Breast epithelium (tissue), 4 donors: Measurements from ENCODE around the gene CSF3. TPM values are rescaled to one million over a fixed set of nuclear protein-coding genes. Genes with fewer than 3 reads are reported as not detected.

Experiments used
- DNase-seq, 2 donors: peaks; one replicate each; pipeline ENCODE4 v3.0.0-alpha.2; 2019; ENCODE audit warnings: low spot score in 2 of 2
- H3K27ac ChIP-seq, 2 donors: fragments of 200-600 bp; sonication (generic) in 1 of 2; one replicate each; pipeline ENCODE4 v1.5.1; 2016 to 2019; ENCODE audit warnings: mild to moderate bottlenecking in 1 of 2
- H3K27me3 ChIP-seq, 2 donors: fragments of 200-600 bp; sonication (generic) in 1 of 2; one replicate each; pipeline versions ENCODE4 v1.5.1 to v1.6.0; 2017 to 2019; ENCODE audit warnings: control low read depth in 1 of 2, mild to moderate bottlenecking in 1 of 2
- H3K36me3 ChIP-seq: fragments of 200-600 bp; one replicate; pipeline ENCODE4 v1.5.1; 2019
- H3K4me1 ChIP-seq, 2 donors: fragments of 200-600 bp; sonication (generic); one replicate each; pipeline ENCODE4 v1.5.1; 2016 to 2019; ENCODE audit warnings: control low read depth in 1 of 2
- H3K4me3 ChIP-seq, 3 donors: fragments of 200-600 bp; sonication (generic); 1 replicate in 2 of 3; 2 replicates in 1 of 3; pipeline ENCODE4 v1.5.1; 2016 to 2019; ENCODE audit warnings: mild to moderate bottlenecking in 3 of 3, moderate library complexity in 2 of 3
- H3K9me3 ChIP-seq, 2 donors: fragments of 200-600 bp; sonication (generic) in 1 of 2; one replicate each; pipeline ENCODE4 v1.5.1; 2016 to 2019; ENCODE audit warnings: control low read depth in 1 of 2
- CTCF ChIP-seq, 3 donors: fragments of 450-650 bp; IDR thresholded peaks; one replicate each; pipeline ENCODE4 v1.5.1; 2016 to 2017; ENCODE audit warnings: antibody characterized with exemption in 3 of 3, mild to moderate bottlenecking in 3 of 3, moderate library complexity in 3 of 3
- POLR2A ChIP-seq: fragments of 450-650 bp; IDR thresholded peaks from one replicate; pipeline ENCODE4 v1.6.1; 2016; ENCODE audit warnings: antibody characterized with exemption, mild to moderate bottlenecking, moderate library complexity
- POLR2AphosphoS5 ChIP-seq, 3 donors: sonication (generic); formaldehyde crosslinking; IDR thresholded peaks; one replicate each; pipeline ENCODE4 v1.6.1; 2017; ENCODE audit warnings: antibody characterized with exemption in 3 of 3
- intact Hi-C: fragments of 100-400 bp; cut with DNase I; formaldehyde crosslinking; loops from one replicate; pipeline ENCODE4 v1.15.1; 2023; ENCODE audit warnings: low total_unique reads
- total RNA-seq, 3 donors: library from RNA; depleted of rRNA; stranded (reverse); fragments of >200 nt; gene quantifications; one replicate each; pipeline ENCODE4 v1.1.0, GENCODE V29; 2016

Gene CSF3
- total RNA-seq, 3 donors from 2014 or later, result 0.32 to 13.0 TPM; not detected in 1

- Histone ChIP-seq H3K9me3 (no peaks in the 10 kb centered on the region), H3K4me3 (no peak overlapping the region), H3K27me3 (no peaks in the 10 kb centered on the region), H3K4me1 (peaks cover 22% of the 10 kb centered on the region in 2 donors), H3K27ac (peak overlapping the region; percentile 19 to 33), H3K36me3 (no peaks in the 10 kb centered on the region)
- DNase-seq, result no peak
- intact Hi-C loops, result no loop called here
- no peak for TF ChIP-seq POLR2A
- TF ChIP-seq POLR2AphosphoS5 (IDR thresholded peaks at IDR 0.05), result no peak
- no peak for TF ChIP-seq CTCF (IDR thresholded peaks at IDR 0.05)
Measured at GRCh38 chr17:40015998-40016985, 1.1 kb downstream of the CSF3 start.

- H3K4me1 ChIP-seq, result peaks cover 22 to 31% of the 10 kb centered on the region in 2 donors
- intact Hi-C loops, result no loop called here
- H3K27ac ChIP-seq, result peak overlapping the region; percentile 53 to 92
- no peak overlapping the region for H3K4me3 ChIP-seq
- no peak for DNase-seq
- H3K36me3 ChIP-seq, result no peaks in the 10 kb centered on the region
- no peak for TF ChIP-seq CTCF (IDR thresholded peaks at IDR 0.05)
- no peak for TF ChIP-seq POLR2A
- no peak for TF ChIP-seq POLR2AphosphoS5 (IDR thresholded peaks at IDR 0.05)
- H3K9me3 ChIP-seq, result no peaks in the 10 kb centered on the region
- H3K27me3 ChIP-seq, result no peaks in the 10 kb centered on the region
Measured at GRCh38 chr17:40017422-40018080, 2.3 kb downstream of the CSF3 start.

- Histone ChIP-seq H3K4me1 (peaks cover 22 to 39% of the 10 kb centered on the region in 2 donors), H3K27me3 (no peaks in the 10 kb centered on the region), H3K9me3 (no peaks in the 10 kb centered on the region), H3K4me3 (peak overlapping the region in 1 of 3 donors; percentile 28), H3K27ac (peak overlapping the region; percentile 53 to 92), H3K36me3 (no peaks in the 10 kb centered on the region)
- intact Hi-C loops, result no loop called here
- TF ChIP-seq POLR2AphosphoS5 (IDR thresholded peaks at IDR 0.05) (no peak), POLR2A (no peak), CTCF (IDR thresholded peaks at IDR 0.05) (no peak)
- DNase-seq, result no peak
Measured at GRCh38 chr17:40018211-40019121, 3.2 kb downstream of the CSF3 start.

GRCh38 chr17:40019140-40019991, 4.1 kb downstream of the CSF3 start:
- Histone ChIP-seq H3K36me3 (no peaks in the 10 kb centered on the region), H3K4me1 (peaks cover 22 to 43% of the 10 kb centered on the region in 2 donors), H3K9me3 (no peaks in the 10 kb centered on the region), H3K4me3 (no peak overlapping the region), H3K27ac (peak overlapping the region; percentile 53 to 92), H3K27me3 (no peaks in the 10 kb centered on the region)
- no peak for DNase-seq
- intact Hi-C loops, result no loop called here
- TF ChIP-seq CTCF (IDR thresholded peaks at IDR 0.05), result no peak
- TF ChIP-seq POLR2A, result no peak
- no peak for TF ChIP-seq POLR2AphosphoS5 (IDR thresholded peaks at IDR 0.05)
